Endothelial cell of umbilical vein (primary cell): ENCODE data around the gene PLBD2. TPM values are rescaled to one million over a fixed set of nuclear protein-coding genes. Genes with fewer than 3 reads are reported as not detected.

ENCODE experiments used
- BruUV-seq: library from RNA; stranded (reverse); fragments of 400-500 nt; replicated peaks from 2 replicates; lab custom pipeline; 2021; lab: Mats Ljungman, UMichigan
- CTCF ChIA-PET: fragments of 300-600, 350-600 bp; sonication (Branson Sonifier 250); formaldehyde crosslinking; loops from one replicate; lab custom pipeline; 2021; ENCODE audit warnings: antibody characterized with exemption, inconsistent platforms; lab: Charles Lee
- POLR2A ChIA-PET: fragments of 300-600, 350-600 bp; sonication (Branson Sonifier 250); formaldehyde crosslinking; loops from one replicate; lab custom pipeline; 2021; ENCODE audit warnings: antibody characterized with exemption, inconsistent platforms; lab: Charles Lee
- DNase-seq: peaks from one replicate; pipeline ENCODE4 v3.0.0-alpha.2; 2011; ENCODE audit warnings: low read depth, low spot score
- FAIRE-seq: peaks from 2 replicates; lab custom pipeline; 2011; peaks lifted over from hg19 to GRCh38; lab: Jason Lieb, UNC
- H2AFZ ChIP-seq: 2 replicates; pipeline ENCODE4 v1.6.0; 2012; ENCODE audit warnings: low read depth, low read length, control low read depth, inconsistent platforms
- H3K27ac ChIP-seq: 2 replicates; pipeline ENCODE4 v1.5.1; 2011; ENCODE audit warnings: low read depth, mild to moderate bottlenecking, control low read depth, low read length, moderate library complexity; ENCODE audit not compliant: insufficient read depth
- H3K27me3 ChIP-seq, 2 experiments: 2 replicates each; pipeline versions ENCODE4 v1.6.0 to v1.6.1; 2011; ENCODE audit warnings: low read length in 2 of 2, mixed read lengths in 1 of 2; ENCODE audit not compliant: control insufficient read depth in 2 of 2, insufficient read depth in 2 of 2
- H3K36me3 ChIP-seq, 2 experiments: 2 replicates in 1 of 2; 3 replicates in 1 of 2; pipeline ENCODE4 v1.5.1; 2011; ENCODE audit warnings: low read length in 2 of 2, mild to moderate bottlenecking in 1 of 2, moderate library complexity in 1 of 2; ENCODE audit not compliant: control insufficient read depth in 2 of 2, insufficient read depth in 2 of 2; ENCODE audit errors: extremely low read depth in 1 of 2
- H3K4me1 ChIP-seq: 3 replicates; pipeline ENCODE4 v1.5.1; 2011; ENCODE audit warnings: mild to moderate bottlenecking, low read length; ENCODE audit not compliant: control insufficient read depth, insufficient read depth; ENCODE audit errors: extremely low read depth
- H3K4me2 ChIP-seq: 2 replicates; pipeline ENCODE4 v1.6.1; 2011; ENCODE audit warnings: low read length, control low read depth, mixed read lengths; ENCODE audit not compliant: insufficient read depth
- H3K4me3 ChIP-seq, 3 experiments: fragments of 200-600 bp in 1 of 3; sonication (generic), shearing (Covaris generic) in 1 of 3; replicated peaks in 1 of 3; 2 replicates each; pipeline ENCODE4 v1.5.1; 2011 to 2016; ENCODE audit warnings: control low read depth in 3 of 3, low read length in 3 of 3, mild to moderate bottlenecking in 2 of 3, inconsistent platforms in 1 of 3, low read depth in 1 of 3, moderate library complexity in 1 of 3; ENCODE audit not compliant: insufficient read depth in 1 of 3
- H3K79me2 ChIP-seq: 2 replicates; pipeline ENCODE4 v1.6.0; 2012; ENCODE audit warnings: low read length, inconsistent platforms; ENCODE audit not compliant: control insufficient read depth, insufficient read depth
- H3K9ac ChIP-seq: replicated peaks from 2 replicates; pipeline ENCODE3; 2011; ENCODE audit warnings: low read length, control low read depth; ENCODE audit not compliant: insufficient read depth; ENCODE audit errors: extremely low read depth
- H3K9me1 ChIP-seq: replicated peaks from 3 replicates; pipeline ENCODE4 v1.6.0; 2011; ENCODE audit warnings: mild to moderate bottlenecking, low read length; ENCODE audit not compliant: control insufficient read depth, insufficient read depth; ENCODE audit errors: extremely low read depth
- H3K9me3 ChIP-seq: replicated peaks from 2 replicates; pipeline ENCODE4 v1.5.1; 2012; ENCODE audit warnings: low read length, inconsistent platforms; ENCODE audit not compliant: control insufficient read depth, insufficient read depth
- H4K20me1 ChIP-seq: replicated peaks from 2 replicates; pipeline ENCODE3; 2011; ENCODE audit warnings: mild to moderate bottlenecking, low read length; ENCODE audit not compliant: control insufficient read depth, insufficient read depth; ENCODE audit errors: extremely low read depth
- EZH2 ChIP-seq: IDR thresholded peaks from 2 replicates; pipeline ENCODE4 v1.6.1; 2012; ENCODE audit warnings: borderline replicate concordance, low read depth, mild to moderate bottlenecking, moderate library complexity, low read length, inconsistent platforms; ENCODE audit not compliant: severe bottlenecking
- FOS ChIP-seq: IDR thresholded peaks from 2 replicates; pipeline ENCODE4 v1.6.1; 2011; ENCODE audit warnings: mild to moderate bottlenecking, low read length, moderate library complexity, borderline replicate concordance; ENCODE audit not compliant: insufficient read depth
- GATA2 ChIP-seq: IDR thresholded peaks from 2 replicates; pipeline ENCODE4 v1.7.0; 2011; ENCODE audit warnings: low read depth, mild to moderate bottlenecking, moderate library complexity, mixed read lengths, low read length; ENCODE audit not compliant: insufficient read length, insufficient read depth
- JUN ChIP-seq: IDR thresholded peaks from 2 replicates; pipeline ENCODE4 v1.6.1; 2011; ENCODE audit warnings: borderline replicate concordance, low read depth; ENCODE audit not compliant: insufficient read length, insufficient read depth
- MYC ChIP-seq: IDR thresholded peaks from one replicate; pipeline ENCODE4 v1.6.1; 2011; ENCODE audit warnings: mild to moderate bottlenecking, low read depth, low read length
- POLR2A ChIP-seq: IDR thresholded peaks from 2 replicates; pipeline ENCODE4 v1.6.1; 2012; ENCODE audit warnings: low read depth, mild to moderate bottlenecking, control low read depth, low read length
- POLR2AphosphoS5 ChIP-seq: IDR thresholded peaks from 2 replicates; pipeline ENCODE4 v1.6.1; 2012; ENCODE audit warnings: low read depth, mild to moderate bottlenecking, control low read depth, low read length, moderate library complexity; ENCODE audit not compliant: insufficient read depth
- dilution Hi-C: fragments of 300-500 bp; cut with MboI; formaldehyde crosslinking; loops from one replicate; pipeline ENCODE4 v1.15.0; 2019; ENCODE audit warnings: low sequenced_read_pairs; ENCODE audit not compliant: extremely low pct_ligation_motif_present
- intact Hi-C: fragments of 100-400 bp; cut with micrococcal nuclease; formaldehyde crosslinking; loops from one replicate; pipeline ENCODE4 v1.10.0; 2022
- polyA plus RNA-seq, 4 experiments: library from polyadenylated mRNA; depleted of rRNA in 3 of 4; stranded (reverse) in 3 of 4; unstranded in 1 of 4; fragments of >200 nt; gene quantifications; 2 replicates each; pipeline versions ENCODE4 v1.2.1 to v1.2.3, GENCODE V29; 2011 to 2012; ENCODE audit warnings: missing spikeins in 1 of 4
- total RNA-seq: library from RNA; stranded (reverse); gene quantifications from 2 replicates; pipeline ENCODE4 v1.2.3, GENCODE V29; 2021
- TF ChIP-seq, protein P1 (sequence below): IDR thresholded peaks from 2 replicates; pipeline ENCODE4 v1.6.1; 2011; ENCODE audit not compliant: insufficient read depth, insufficient read length
- TF ChIP-seq, protein P2 (sequence below), 2 donors: IDR thresholded peaks; 1 replicate in 1 of 2; 2 replicates in 1 of 2; pipeline ENCODE4 v1.5.1; 2011; ENCODE audit warnings: low read length in 2 of 2, mild to moderate bottlenecking in 2 of 2, moderate library complexity in 2 of 2, control low read depth in 1 of 2, inconsistent platforms in 1 of 2, low read depth in 1 of 2; ENCODE audit not compliant: insufficient read depth in 1 of 2; ENCODE audit errors: extremely low read depth in 1 of 2

The PLBD2 gene
- total and polyA plus RNA-seq, 2 donors (not counting 3 experiments of a cell fraction or from before 2014, with no cell fraction given) = 24.4 to 46.8 TPM

DNA sequence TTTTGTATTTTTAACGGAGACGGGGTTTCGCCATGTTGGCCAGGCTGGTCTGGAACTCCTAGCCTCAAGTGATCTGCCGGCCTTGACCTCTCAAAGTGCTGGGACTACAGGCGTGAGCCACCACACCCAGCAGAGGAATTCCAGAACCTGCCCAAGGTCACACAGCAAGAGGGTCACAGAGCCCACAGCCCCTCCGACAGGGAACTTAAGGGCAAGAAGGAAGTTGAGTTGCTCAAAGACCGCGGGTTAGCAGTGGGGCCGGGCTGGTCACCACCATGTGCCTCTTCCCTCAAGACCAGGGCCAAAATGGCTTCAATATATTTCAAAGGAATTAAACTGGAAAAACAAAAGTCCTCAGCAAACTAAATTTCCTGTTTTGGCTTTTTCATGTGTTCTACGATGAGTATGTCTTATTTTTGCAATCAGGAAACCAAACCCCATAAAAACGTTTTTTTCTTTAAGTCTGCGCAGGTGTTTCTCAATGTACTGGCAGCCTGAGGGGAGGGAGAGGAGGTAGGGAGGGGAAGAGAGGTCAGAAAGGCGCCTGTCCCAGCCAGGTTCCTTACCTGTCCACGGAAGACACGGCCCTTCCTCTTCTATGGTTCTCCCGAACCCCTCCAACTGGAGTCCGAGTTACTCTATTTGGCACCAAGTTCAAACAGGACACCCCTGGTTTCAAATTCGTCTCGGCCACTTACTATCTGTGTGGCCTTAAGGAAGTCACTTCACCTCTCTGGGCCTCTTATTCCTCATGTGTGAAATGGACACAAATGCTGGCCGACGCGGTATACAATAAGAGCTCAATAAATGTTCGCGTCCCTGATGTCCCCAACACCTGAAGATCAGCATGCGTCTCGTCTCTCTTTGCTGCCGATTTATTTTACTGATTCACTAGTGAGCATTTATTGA is 24.3 kb upstream of the PLBD2 start:
- FAIRE-seq = peak; percentile 26
- dilution Hi-C loops = no loop called here
- TF ChIP-seq FOS (no peak), GATA2 (no peak), POLR2A (no peak), EZH2 (no peak), MYC (no peak), POLR2AphosphoS5 (no peak), JUN (no peak)
- TF ChIP-seq, protein P1, sequence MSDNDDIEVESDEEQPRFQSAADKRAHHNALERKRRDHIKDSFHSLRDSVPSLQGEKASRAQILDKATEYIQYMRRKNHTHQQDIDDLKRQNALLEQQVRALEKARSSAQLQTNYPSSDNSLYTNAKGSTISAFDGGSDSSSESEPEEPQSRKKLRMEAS = no peak
- TF ChIP-seq, protein P2, sequence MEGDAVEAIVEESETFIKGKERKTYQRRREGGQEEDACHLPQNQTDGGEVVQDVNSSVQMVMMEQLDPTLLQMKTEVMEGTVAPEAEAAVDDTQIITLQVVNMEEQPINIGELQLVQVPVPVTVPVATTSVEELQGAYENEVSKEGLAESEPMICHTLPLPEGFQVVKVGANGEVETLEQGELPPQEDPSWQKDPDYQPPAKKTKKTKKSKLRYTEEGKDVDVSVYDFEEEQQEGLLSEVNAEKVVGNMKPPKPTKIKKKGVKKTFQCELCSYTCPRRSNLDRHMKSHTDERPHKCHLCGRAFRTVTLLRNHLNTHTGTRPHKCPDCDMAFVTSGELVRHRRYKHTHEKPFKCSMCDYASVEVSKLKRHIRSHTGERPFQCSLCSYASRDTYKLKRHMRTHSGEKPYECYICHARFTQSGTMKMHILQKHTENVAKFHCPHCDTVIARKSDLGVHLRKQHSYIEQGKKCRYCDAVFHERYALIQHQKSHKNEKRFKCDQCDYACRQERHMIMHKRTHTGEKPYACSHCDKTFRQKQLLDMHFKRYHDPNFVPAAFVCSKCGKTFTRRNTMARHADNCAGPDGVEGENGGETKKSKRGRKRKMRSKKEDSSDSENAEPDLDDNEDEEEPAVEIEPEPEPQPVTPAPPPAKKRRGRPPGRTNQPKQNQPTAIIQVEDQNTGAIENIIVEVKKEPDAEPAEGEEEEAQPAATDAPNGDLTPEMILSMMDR (IDR thresholded peaks at IDR 0.05; ENCODE audit: extremely low read depth in 1 of 2, insufficient read depth in 1 of 2, low read depth in 1 of 2, low read length in 2 of 2) = no peak
- peak; percentile 28 for DNase-seq
- H3K4me1 ChIP-seq = peaks cover 22% of the 10 kb centered on the region
- TSS peak; percentile 74 for BruUV-seq
- no peaks in the 10 kb centered on the region for H3K36me3 ChIP-seq
- H3K4me3 ChIP-seq = peak overlapping the region; percentile 70 to 79 (median 78)
- no peaks in the 10 kb centered on the region for H3K27me3 ChIP-seq
- POLR2A ChIA-PET = no interaction called here
- H3K9ac ChIP-seq = peak overlapping the region; percentile 64
- H3K4me2 ChIP-seq = peak overlapping the region; percentile 49
- H3K27ac ChIP-seq = peak overlapping the region; percentile 30
- no peaks in the 10 kb centered on the region for H4K20me1 ChIP-seq
- no peaks in the 10 kb centered on the region for H3K9me3 ChIP-seq
- intact Hi-C loops = loop anchor here (1.0 to 10.0 kb wide), 2 partner anchors 109 to 137 kb away; partner anchors contain the start of gene TPCN1
- peak overlapping the region; percentile 67 for H2AFZ ChIP-seq
- CTCF ChIA-PET = interaction anchor here (0.6 to 1.7 kb wide), 7 partner anchors 10 to 91 kb away, joined by 3 to 11 read pairs (median 5); partner anchors contain the start of gene PLBD2
- H3K79me2 ChIP-seq = peaks cover 6% of the 10 kb centered on the region
- H3K9me1 ChIP-seq = no peaks in the 10 kb centered on the region
